Fibroblast of lung (primary cell): Measurements from ENCODE around the gene TYSND1.

ENCODE experiments used
- CTCF ChIP-seq, 2 donors: IDR thresholded peaks in 1 of 2; conservative IDR thresholded peaks in 1 of 2; 1 replicate in 1 of 2; 2 replicates in 1 of 2; pipeline ENCODE4 v1.5.1; 2011 to 2012; ENCODE audit warnings: low read length in 2 of 2, control low read depth in 1 of 2, inconsistent platforms in 1 of 2, low read depth in 1 of 2, mild to moderate bottlenecking in 1 of 2
- EZH2 ChIP-seq: IDR thresholded peaks from 2 replicates; pipeline ENCODE4 v1.5.1; 2012; ENCODE audit warnings: low read length, control low read depth, mild to moderate bottlenecking; ENCODE audit errors: missing control alignments

DNA sequence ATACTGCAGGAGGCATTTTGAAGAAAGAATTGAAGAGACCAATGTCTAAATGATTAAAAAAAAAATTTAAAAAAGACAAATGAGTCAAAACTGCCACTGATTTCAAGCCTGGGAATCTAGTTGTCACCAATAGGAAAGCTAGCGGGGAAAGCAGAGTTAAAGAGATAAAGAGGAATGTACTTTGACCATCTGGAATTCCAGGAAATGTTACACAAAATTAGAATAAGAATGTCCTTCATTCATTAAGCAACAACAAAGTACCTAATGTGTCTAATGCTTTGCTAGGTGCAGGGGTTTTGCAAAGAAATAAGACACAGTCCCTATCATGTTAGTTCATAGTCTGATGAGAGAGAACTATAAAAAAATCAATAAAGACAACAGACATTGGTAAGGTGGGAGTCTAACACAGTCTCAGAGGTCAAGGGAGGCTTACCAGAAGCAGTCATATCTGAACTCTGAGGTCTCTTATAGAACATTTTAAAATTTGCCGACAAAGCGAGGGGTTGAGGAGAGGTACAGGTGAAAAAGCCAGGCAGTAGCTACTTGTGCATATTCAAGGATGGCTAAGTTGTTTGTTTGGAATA, 8.8 kb upstream of the TYSND1 start:
- TF ChIP-seq CTCF (conservative IDR thresholded peaks at IDR 0.05 in 1 of 2, IDR thresholded peaks at IDR 0.05 in 1 of 2; ENCODE audit: low read depth in 1 of 2, low read length in 2 of 2) (no peak), EZH2 (no peak)
